Measurements from ENCODE around the gene PDE9A. TPM values are rescaled to one million over a fixed set of nuclear protein-coding genes. Genes with fewer than 3 reads are reported as not detected.

Gene PDE9A
- total and polyA plus RNA-seq, 2 of the 4 experiments (the other 2 are of a cell fraction) = 0.89 to 0.90 TPM

GRCh38 chr21:42735061-42735460, 81.6 kb downstream of the PDE9A start:
- H3K9me3 ChIP-seq (ENCODE audit: control insufficient read depth, insufficient read depth, low read length) = no peaks in the 10 kb centered on the region
- H3K56ac ChIP-seq (ENCODE audit: extremely low read depth, insufficient read depth, low read length) = no peak overlapping the region
- H3K79me1 ChIP-seq (ENCODE audit: low read depth in 1 of 2, low read length in 2 of 2) = no peaks in the 10 kb centered on the region
- H2BK20ac ChIP-seq (ENCODE audit: low read depth, low read length) = no peak overlapping the region
- in situ Hi-C loops (cut with MboI; ENCODE audit: low sequenced_read_pairs) (no loop called here), intact Hi-C loops (cut with micrococcal nuclease) (no loop called here), dilution Hi-C loops (cut with HindIII; ENCODE audit: low sequenced_read_pairs, unreplicated experiment) (no loop called here)
- no peaks in the 10 kb centered on the region for H3K27me3 ChIP-seq (ENCODE audit: control insufficient read depth, insufficient read depth, low read length)
- no peak overlapping the region for H4K5ac ChIP-seq (ENCODE audit: low read depth, low read length)
- ATAC-seq (ENCODE audit: low read depth) (no peak), DNase-seq (no peak)
- no peak overlapping the region for H4K8ac ChIP-seq (ENCODE audit: low read depth in 2 of 2, low read length in 2 of 2)
- no peak overlapping the region for H3K14ac ChIP-seq (replicated peaks; ENCODE audit: low read depth, low read length)
- H3K4me1 ChIP-seq (ENCODE audit: control insufficient read depth, insufficient read depth, low read length) = peaks cover 7% of the 10 kb centered on the region; the same call in 1 of the 2 replicates
- H3K4ac ChIP-seq (ENCODE audit: low read depth, low read length) = no peak overlapping the region
- H2AK5ac ChIP-seq (ENCODE audit: low read depth, low read length) = no peak overlapping the region
- ChIA-PET POLR2A (ENCODE audit: unreplicated experiment) (no interaction called here), CTCF (no interaction called here)
- no TSS peak for BruUV-seq (replicated peaks)
- H3K18ac ChIP-seq (ENCODE audit: low read depth, low read length) = no peak overlapping the region
- TF ChIP-seq MAZ (IDR thresholded peaks at IDR 0.05; ENCODE audit: borderline replicate concordance, low read depth, low read length) = no peak
- TF ChIP-seq ELK1 (IDR thresholded peaks at IDR 0.05; ENCODE audit: borderline replicate concordance, low read depth, low read length) = no peak
- no peak for TF ChIP-seq POLR2A (IDR thresholded peaks at IDR 0.05; ENCODE audit: low read depth, low read length)
- H3K27ac ChIP-seq (ENCODE audit: insufficient read depth, low read length) = no peak overlapping the region
- H2BK5ac ChIP-seq (ENCODE audit: low read depth, low read length, poor library complexity, severe bottlenecking) = no peak overlapping the region
- H3K23ac ChIP-seq (ENCODE audit: low read depth, low read length) = no peak overlapping the region
- no peak overlapping the region for H2BK120ac ChIP-seq (ENCODE audit: low read depth, low read length)
- no peak overlapping the region for H2AK9ac ChIP-seq (replicated peaks; ENCODE audit: low read depth, low read length, poor library complexity)
- 80% methylated on average over 5 of the region's 8 CpGs; no CpG with 5 or more reads in 1 of the 2 experiments for WGBS, 2 experiments (ENCODE audit: extremely low coverage in 2 of 2, insufficient read length in 1 of 2)
- no peak overlapping the region for H3K4me2 ChIP-seq (ENCODE audit: low read depth, low read length)
- no peak overlapping the region for H2BK15ac ChIP-seq (ENCODE audit: low read depth, low read length)
- no peaks in the 10 kb centered on the region; the same call in 1 of the 2 replicates for H3K9me1 ChIP-seq (ENCODE audit: insufficient read depth, low read length)
- no peak overlapping the region for H4K91ac ChIP-seq (ENCODE audit: insufficient read depth, low read depth, low read length)
- no peak overlapping the region for H3K4me3 ChIP-seq (ENCODE audit: insufficient read depth, low read depth, low read length)
- no peak overlapping the region for H3K9ac ChIP-seq (ENCODE audit: low read depth, low read length)
- H2AFZ ChIP-seq (replicated peaks; ENCODE audit: low read length, poor library complexity) = no peak overlapping the region
- H4K20me1 ChIP-seq (ENCODE audit: insufficient read depth, low read length) = no peaks in the 10 kb centered on the region
- no peaks in the 10 kb centered on the region; the same call in 1 of the 2 replicates for H3K36me3 ChIP-seq (ENCODE audit: control insufficient read depth, insufficient read depth, low read length)
